ENCODE measurements around the gene GABBR2.

GABBR2 gene

GRCh38 chr9:98732801-98733200 lies 24.1 kb upstream of the GABBR2 start:
- FAIRE-seq: no peak
- no peak for TF ChIP-seq CTCF (IDR thresholded peaks at IDR 0.05; ENCODE audit: insufficient read depth, missing control alignments)

GRCh38 chr9:98732091-98732490 lies 23.4 kb upstream of the GABBR2 start:
- FAIRE-seq: no peak
- no peak for DNase-seq (ENCODE audit: insufficient read length, low spot score)
- no peak for TF ChIP-seq CTCF (IDR thresholded peaks at IDR 0.05; ENCODE audit: insufficient read depth, missing control alignments)

More at GRCh38 chr9:98732801-98733200, 24.1 kb upstream of the GABBR2 start:
- no peak for DNase-seq (ENCODE audit: insufficient read length, low spot score)

GRCh38 chr9:98730871-98731270 lies 22.1 kb upstream of the GABBR2 start:
- no peak for TF ChIP-seq CTCF (IDR thresholded peaks at IDR 0.05; ENCODE audit: insufficient read depth, missing control alignments)
- no peak for DNase-seq (ENCODE audit: insufficient read length, low spot score)
- FAIRE-seq: no peak

- FAIRE-seq (no peak), DNase-seq (ENCODE audit: insufficient read length, low spot score) (no peak)
- no peak for TF ChIP-seq CTCF (IDR thresholded peaks at IDR 0.05; ENCODE audit: insufficient read depth, missing control alignments)
Observed at GRCh38 chr9:98728500-98728899, 19.8 kb upstream of the GABBR2 start.

GRCh38 chr9:98727428-98727827 lies 18.7 kb upstream of the GABBR2 start:
- TF ChIP-seq CTCF (IDR thresholded peaks at IDR 0.05; ENCODE audit: insufficient read depth, missing control alignments): no peak
- FAIRE-seq (no peak), DNase-seq (ENCODE audit: insufficient read length, low spot score) (no peak)

- no peak for FAIRE-seq
- no peak for TF ChIP-seq CTCF (IDR thresholded peaks at IDR 0.05; ENCODE audit: insufficient read depth, missing control alignments)
- no peak for DNase-seq (ENCODE audit: insufficient read length, low spot score)
Observed at GRCh38 chr9:98726735-98727134, 18.0 kb upstream of the GABBR2 start.

GRCh38 chr9:98724810-98725530 lies 16.2 kb upstream of the GABBR2 start:
- no peak for FAIRE-seq

More at GRCh38 chr9:98724810-98725530, 16.2 kb upstream of the GABBR2 start:
- no peak for TF ChIP-seq CTCF (IDR thresholded peaks at IDR 0.05; ENCODE audit: insufficient read depth, missing control alignments)
- DNase-seq (ENCODE audit: insufficient read length, low spot score): no peak

Data from D721Med (cell line).